Spleen (tissue), 11 donors: ENCODE data around the gene NPTN. TPM values are rescaled to one million over a fixed set of nuclear protein-coding genes. Genes with fewer than 3 reads are reported as not detected.

Experiments used
- DNase-seq: peaks from one replicate; pipeline ENCODE4 v3.0.0-alpha.2; 2020
- H3K27ac ChIP-seq, 8 donors: fragments of 200-600 bp; sonication (generic) in 7 of 8; 1 replicate in 4 of 8; 2 replicates in 4 of 8; pipeline versions ENCODE4 v1.5.0 to v1.8.0; 2016 to 2021; ENCODE audit warnings: inconsistent platforms in 4 of 8, mild to moderate bottlenecking in 4 of 8, moderate library complexity in 1 of 8
- H3K27me3 ChIP-seq, 7 donors: fragments of 200-600 bp; sonication (generic) in 6 of 7; replicated peaks in 1 of 7; 1 replicate in 4 of 7; 2 replicates in 3 of 7; pipeline versions ENCODE4 v1.5.0 to v1.8.0; 2016 to 2021; ENCODE audit warnings: inconsistent platforms in 3 of 7, mild to moderate bottlenecking in 1 of 7
- H3K36me3 ChIP-seq, 6 donors: fragments of 200-600 bp; sonication (generic) in 5 of 6; 1 replicate in 4 of 6; 2 replicates in 2 of 6; pipeline versions ENCODE4 v1.5.0 to v1.8.0; 2016 to 2021; ENCODE audit warnings: inconsistent platforms in 2 of 6
- H3K4me1 ChIP-seq, 6 donors: fragments of 200-600 bp; sonication (generic) in 5 of 6; 1 replicate in 3 of 6; 2 replicates in 3 of 6; pipeline versions ENCODE4 v1.5.0 to v1.8.0; 2016 to 2021; ENCODE audit warnings: inconsistent platforms in 3 of 6
- H3K4me3 ChIP-seq, 8 donors: fragments of 200-600 bp; sonication (generic) in 7 of 8; 1 replicate in 4 of 8; 2 replicates in 4 of 8; pipeline versions ENCODE4 v1.5.0 to v1.8.0; 2016 to 2021; ENCODE audit warnings: inconsistent platforms in 4 of 8, mild to moderate bottlenecking in 4 of 8, moderate library complexity in 2 of 8
- H3K9me3 ChIP-seq, 8 donors: fragments of 200-600 bp; sonication (generic) in 7 of 8; 1 replicate in 4 of 8; 2 replicates in 4 of 8; pipeline versions ENCODE4 v1.5.0 to v1.8.0; 2016 to 2021; ENCODE audit warnings: inconsistent platforms in 4 of 8
- POLR2A ChIP-seq, 3 donors: fragments of 450-650 bp; IDR thresholded peaks; one replicate each; pipeline ENCODE4 v1.5.1; 2017; ENCODE audit warnings: antibody characterized with exemption in 3 of 3, mild to moderate bottlenecking in 1 of 3
- POLR2AphosphoS5 ChIP-seq, 3 donors: sonication (generic); formaldehyde crosslinking; IDR thresholded peaks; one replicate each; pipeline ENCODE4 v1.5.1; 2017; ENCODE audit warnings: antibody characterized with exemption in 3 of 3
- WGBS, 5 donors: extraction: QIAGEN DNeasy Blood & Tissue Kit in 3 of 5; methylation state at CpG; one replicate each; pipeline versions ENCODE4 v1.1.5 to v1.1.7; 2013 to 2018; 5-methylcytosine and 5-hydroxymethylcytosine counted together
- intact Hi-C: fragments of 100-400 bp; cut with DNase I; formaldehyde crosslinking; loops from one replicate; pipeline ENCODE4 v1.15.0; 2023; ENCODE audit warnings: low total_unique reads
- polyA plus RNA-seq, 3 donors: library from polyadenylated mRNA; stranded (reverse); fragments of 200-250 nt; gene quantifications; one replicate each; pipeline ENCODE4 v1.2.1, GENCODE V29; 2013
- total RNA-seq, 7 donors: library from RNA; depleted of rRNA in 3 of 7; stranded (reverse); fragments of >200 nt in 3 of 7; fragmentation: NEBNext Ultra II Directional in 4 of 7; extraction: Animal tissue kit (Norgen Biotek cat#: 25700) in 4 of 7; gene quantifications; one replicate each; pipeline versions ENCODE4 v1.1.0 to v1.2.1, GENCODE V29; 2016 to 2021
- TF ChIP-seq, protein P1 (sequence below), 11 experiments: fragments of 200-600 bp in 7 of 11; fragments of 450-650 bp in 4 of 11; sonication (generic) in 4 of 11; IDR thresholded peaks in 8 of 11; conservative IDR thresholded peaks in 3 of 11; 1 replicate in 7 of 11; 2 replicates in 4 of 11; pipeline versions ENCODE4 v1.4.0 to v1.8.0; 2016 to 2021; ENCODE audit warnings: antibody characterized with exemption in 11 of 11, inconsistent platforms in 4 of 11, mild to moderate bottlenecking in 1 of 11
- donor health status: healthy with polysubstance abuse.
- donor health status: DM: no; HTN: no; CAD: no; lungs with moderate emphysema.
- donor health status: DM: no; HTN: no; CAD: no.
- donor health status: Bipolar disorder and iron deficiency.
- donor health status: healthy.
- donor health status: DM: no; HTN: no; CAD: no.
- donor health status: DM: yes; HTN: yes; CAD: no.

The NPTN gene
- total and polyA plus RNA-seq, 10 donors: 18.9 to 130 (median 99.4) TPM

DNA sequence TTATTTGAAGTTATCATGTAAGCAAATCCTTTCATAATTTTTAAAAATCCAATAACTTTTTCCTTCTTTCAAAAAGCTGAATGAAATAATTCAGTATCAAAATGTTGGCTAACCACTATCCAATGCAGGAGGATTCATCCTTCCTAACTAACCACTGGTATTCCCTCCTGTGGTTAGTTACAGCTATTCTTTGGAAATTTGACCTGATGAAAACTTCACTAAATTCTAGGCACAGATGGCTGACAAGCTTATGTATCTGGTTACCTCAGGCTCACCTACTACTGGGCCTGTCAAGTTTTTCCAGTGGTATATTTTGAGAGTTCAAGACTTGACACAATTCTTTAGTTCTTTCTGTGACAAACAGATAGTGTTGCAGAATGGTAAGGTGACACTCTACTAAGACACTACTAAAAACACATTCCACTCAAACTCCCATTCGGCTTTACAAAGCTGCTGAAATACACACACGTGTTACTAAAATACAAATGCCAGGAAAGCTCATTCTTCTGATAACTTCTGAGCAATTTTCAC lies 15.8 kb downstream of the NPTN start:
- Histone ChIP-seq H3K4me3 (no peak overlapping the region), H3K27ac (no peak overlapping the region), H3K36me3 (peaks cover 0 to 6% (median 0%) of the 10 kb centered on the region in 6 donors), H3K9me3 (no peaks in the 10 kb centered on the region), H3K4me1 (peaks cover 0 to 83% (median 33%) of the 10 kb centered on the region in 6 donors), H3K27me3 (no peaks in the 10 kb centered on the region)
- DNase-seq: no peak
- WGBS, 5 donors: 87 to 100% (median 94%) methylated on average over 2 of the region's 2 CpGs
- intact Hi-C loops: no loop called here
- TF ChIP-seq POLR2AphosphoS5 (IDR thresholded peaks at IDR 0.05) (no peak), POLR2A (IDR thresholded peaks at IDR 0.05) (no peak)
- TF ChIP-seq, protein P1, sequence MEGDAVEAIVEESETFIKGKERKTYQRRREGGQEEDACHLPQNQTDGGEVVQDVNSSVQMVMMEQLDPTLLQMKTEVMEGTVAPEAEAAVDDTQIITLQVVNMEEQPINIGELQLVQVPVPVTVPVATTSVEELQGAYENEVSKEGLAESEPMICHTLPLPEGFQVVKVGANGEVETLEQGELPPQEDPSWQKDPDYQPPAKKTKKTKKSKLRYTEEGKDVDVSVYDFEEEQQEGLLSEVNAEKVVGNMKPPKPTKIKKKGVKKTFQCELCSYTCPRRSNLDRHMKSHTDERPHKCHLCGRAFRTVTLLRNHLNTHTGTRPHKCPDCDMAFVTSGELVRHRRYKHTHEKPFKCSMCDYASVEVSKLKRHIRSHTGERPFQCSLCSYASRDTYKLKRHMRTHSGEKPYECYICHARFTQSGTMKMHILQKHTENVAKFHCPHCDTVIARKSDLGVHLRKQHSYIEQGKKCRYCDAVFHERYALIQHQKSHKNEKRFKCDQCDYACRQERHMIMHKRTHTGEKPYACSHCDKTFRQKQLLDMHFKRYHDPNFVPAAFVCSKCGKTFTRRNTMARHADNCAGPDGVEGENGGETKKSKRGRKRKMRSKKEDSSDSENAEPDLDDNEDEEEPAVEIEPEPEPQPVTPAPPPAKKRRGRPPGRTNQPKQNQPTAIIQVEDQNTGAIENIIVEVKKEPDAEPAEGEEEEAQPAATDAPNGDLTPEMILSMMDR (IDR thresholded peaks at IDR 0.05 in 8 of 11, conservative IDR thresholded peaks at IDR 0.05 in 3 of 11): no peak

DNA sequence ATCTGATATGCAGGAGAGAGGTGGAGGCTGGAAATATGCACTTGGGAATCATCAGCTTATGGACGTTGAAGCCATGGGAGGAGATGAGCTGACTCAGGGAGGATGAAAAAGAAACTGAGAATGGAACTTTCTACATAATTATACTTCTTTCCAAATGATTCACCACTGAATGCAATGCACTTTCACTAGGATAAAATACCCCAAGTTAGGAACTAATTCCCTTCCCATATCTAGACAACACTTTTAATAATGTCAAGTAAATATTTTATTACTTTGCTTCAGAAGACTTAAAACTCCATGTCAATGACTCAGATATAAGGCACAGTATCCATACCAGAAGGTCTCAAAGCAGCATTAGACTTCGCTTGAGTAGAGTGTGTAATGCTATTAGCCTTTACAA lies 24.2 kb downstream of the NPTN start:
- H3K4me1 ChIP-seq: peaks cover 0 to 93% (median 49%) of the 10 kb centered on the region in 6 donors
- 66 to 78% (median 71%) methylated on average over 2 of the region's 2 CpGs for WGBS, 5 donors
- no peak overlapping the region for H3K4me3 ChIP-seq
- no peaks in the 10 kb centered on the region for H3K27me3 ChIP-seq
- no peak for DNase-seq
- peaks cover 0 to 12% (median 0%) of the 10 kb centered on the region in 6 donors for H3K36me3 ChIP-seq
- H3K9me3 ChIP-seq: peaks cover 0 to 3% (median 0%) of the 10 kb centered on the region in 8 donors
- intact Hi-C loops: no loop called here
- H3K27ac ChIP-seq: no peak overlapping the region
- TF ChIP-seq POLR2AphosphoS5 (IDR thresholded peaks at IDR 0.05) (no peak), POLR2A (IDR thresholded peaks at IDR 0.05) (no peak)
- TF ChIP-seq, protein P1 (IDR thresholded peaks at IDR 0.05 in 8 of 11, conservative IDR thresholded peaks at IDR 0.05 in 3 of 11): no peak

DNA sequence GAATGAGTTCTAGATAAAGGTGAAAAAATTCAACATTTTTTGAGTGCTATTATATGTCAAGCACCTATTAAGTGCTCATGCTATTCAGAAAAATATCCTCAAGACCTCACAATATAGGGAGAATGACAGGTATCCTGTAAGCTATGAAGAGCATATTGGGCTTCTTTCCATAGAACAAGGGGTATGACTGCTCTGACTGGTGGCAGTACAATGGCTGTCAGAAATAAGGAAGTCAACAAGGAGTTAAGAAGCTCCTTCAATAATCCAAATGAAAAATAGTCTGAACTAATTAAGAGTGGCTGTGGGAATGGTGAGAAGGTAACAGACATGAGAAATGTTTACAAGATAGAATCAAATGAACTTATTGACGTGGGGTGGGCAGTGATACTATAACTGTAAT lies 24.7 kb downstream of the NPTN start:
- Histone ChIP-seq H3K27me3 (no peaks in the 10 kb centered on the region), H3K9me3 (peaks cover 0 to 3% (median 0%) of the 10 kb centered on the region in 8 donors), H3K4me1 (peaks cover 0 to 96% (median 51%) of the 10 kb centered on the region in 6 donors), H3K36me3 (peaks cover 0 to 15% (median 0%) of the 10 kb centered on the region in 6 donors), H3K27ac (no peak overlapping the region), H3K4me3 (no peak overlapping the region)
- WGBS, 5 donors: 87 to 94% (median 92%) methylated on average over 1 of the region's 1 CpG
- TF ChIP-seq POLR2A (IDR thresholded peaks at IDR 0.05) (no peak), POLR2AphosphoS5 (IDR thresholded peaks at IDR 0.05) (no peak)
- TF ChIP-seq, protein P1 (IDR thresholded peaks at IDR 0.05 in 8 of 11, conservative IDR thresholded peaks at IDR 0.05 in 3 of 11): no peak
- intact Hi-C loops: no loop called here
- DNase-seq: no peak

DNA sequence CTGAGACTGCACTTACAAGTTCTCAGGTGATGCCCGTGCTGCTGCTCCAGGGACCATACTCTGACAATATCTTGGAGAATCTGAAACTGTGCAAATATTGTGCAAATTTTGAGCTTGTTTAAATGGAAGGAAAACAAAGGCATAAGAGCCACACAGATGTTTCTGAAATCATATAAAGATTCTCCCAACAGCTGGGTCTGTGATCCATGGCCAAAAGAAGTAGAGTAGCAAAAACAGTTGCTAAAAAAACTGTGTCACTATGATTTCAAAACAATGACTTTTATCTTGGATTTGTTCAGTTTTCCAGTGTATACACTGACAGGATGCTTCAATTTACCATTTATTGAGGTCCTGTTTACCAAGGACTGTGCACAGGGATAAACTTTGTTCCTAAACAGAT lies 25.3 kb downstream of the NPTN start:
- Histone ChIP-seq H3K4me3 (no peak overlapping the region), H3K4me1 (peaks cover 3 to 96% (median 58%) of the 10 kb centered on the region in 6 donors)
- intact Hi-C loops: no loop called here

More for the DNA sequence above, 25.3 kb downstream of the NPTN start:
- Histone ChIP-seq H3K27me3 (no peaks in the 10 kb centered on the region), H3K27ac (no peak overlapping the region), H3K36me3 (peaks cover 0 to 15% (median 0%) of the 10 kb centered on the region in 6 donors), H3K9me3 (peaks cover 0 to 3% (median 0%) of the 10 kb centered on the region in 8 donors)
- no peak for TF ChIP-seq POLR2A (IDR thresholded peaks at IDR 0.05)
- no peak for TF ChIP-seq POLR2AphosphoS5 (IDR thresholded peaks at IDR 0.05)
- TF ChIP-seq, protein P1 (IDR thresholded peaks at IDR 0.05 in 8 of 11, conservative IDR thresholded peaks at IDR 0.05 in 3 of 11): no peak
- 75 to 94% (median 92%) methylated on average over 1 of the region's 1 CpG for whole genome bisulfite sequencing, 5 donors
- no peak for DNase-seq
